Thyroid gland (tissue), 4 donors: Measurements from ENCODE around the gene ZCCHC10.

ENCODE experiments used
- POLR2A ChIP-seq, 2 donors: fragments of 450-650 bp; IDR thresholded peaks; one replicate each; pipeline ENCODE4 v1.6.1; 2017; ENCODE audit warnings: antibody characterized with exemption in 2 of 2, mild to moderate bottlenecking in 2 of 2, moderate library complexity in 1 of 2
- TF ChIP-seq, protein P1 (sequence below), 6 experiments: fragments of 200-600 bp in 3 of 6; fragments of 450-650 bp in 3 of 6; sonication (generic) in 3 of 6; IDR thresholded peaks; one replicate each; pipeline ENCODE4 v1.5.1; 2016 to 2019; ENCODE audit warnings: antibody characterized with exemption in 6 of 6, mild to moderate bottlenecking in 2 of 6, inconsistent platforms in 1 of 6, moderate library complexity in 1 of 6

DNA sequence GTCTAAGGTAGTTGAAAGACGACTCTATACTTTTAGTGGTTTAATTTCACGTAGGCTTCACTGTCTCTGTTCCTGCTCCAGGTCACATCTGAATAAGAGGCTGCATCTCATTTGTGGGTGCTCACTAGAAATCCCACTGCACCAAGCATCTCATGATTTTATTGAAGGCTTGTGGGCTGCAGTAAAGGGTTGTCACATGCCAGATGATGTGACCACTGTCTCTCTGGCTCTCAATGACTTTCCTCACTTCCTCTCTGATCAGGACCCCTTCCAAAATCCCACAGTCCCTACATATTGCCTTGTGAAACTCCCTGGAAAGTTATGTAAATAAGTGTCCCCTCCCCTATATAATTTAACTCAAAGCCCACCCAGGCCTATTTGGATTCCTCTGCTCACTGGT, 8.9 kb upstream of the ZCCHC10 start:
- TF ChIP-seq, protein P1, sequence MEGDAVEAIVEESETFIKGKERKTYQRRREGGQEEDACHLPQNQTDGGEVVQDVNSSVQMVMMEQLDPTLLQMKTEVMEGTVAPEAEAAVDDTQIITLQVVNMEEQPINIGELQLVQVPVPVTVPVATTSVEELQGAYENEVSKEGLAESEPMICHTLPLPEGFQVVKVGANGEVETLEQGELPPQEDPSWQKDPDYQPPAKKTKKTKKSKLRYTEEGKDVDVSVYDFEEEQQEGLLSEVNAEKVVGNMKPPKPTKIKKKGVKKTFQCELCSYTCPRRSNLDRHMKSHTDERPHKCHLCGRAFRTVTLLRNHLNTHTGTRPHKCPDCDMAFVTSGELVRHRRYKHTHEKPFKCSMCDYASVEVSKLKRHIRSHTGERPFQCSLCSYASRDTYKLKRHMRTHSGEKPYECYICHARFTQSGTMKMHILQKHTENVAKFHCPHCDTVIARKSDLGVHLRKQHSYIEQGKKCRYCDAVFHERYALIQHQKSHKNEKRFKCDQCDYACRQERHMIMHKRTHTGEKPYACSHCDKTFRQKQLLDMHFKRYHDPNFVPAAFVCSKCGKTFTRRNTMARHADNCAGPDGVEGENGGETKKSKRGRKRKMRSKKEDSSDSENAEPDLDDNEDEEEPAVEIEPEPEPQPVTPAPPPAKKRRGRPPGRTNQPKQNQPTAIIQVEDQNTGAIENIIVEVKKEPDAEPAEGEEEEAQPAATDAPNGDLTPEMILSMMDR (IDR thresholded peaks at IDR 0.05): no peak
- TF ChIP-seq POLR2A (IDR thresholded peaks at IDR 0.05): no peak
